Measurements from ENCODE around the gene ASB6.

ASB6 gene

DNA sequence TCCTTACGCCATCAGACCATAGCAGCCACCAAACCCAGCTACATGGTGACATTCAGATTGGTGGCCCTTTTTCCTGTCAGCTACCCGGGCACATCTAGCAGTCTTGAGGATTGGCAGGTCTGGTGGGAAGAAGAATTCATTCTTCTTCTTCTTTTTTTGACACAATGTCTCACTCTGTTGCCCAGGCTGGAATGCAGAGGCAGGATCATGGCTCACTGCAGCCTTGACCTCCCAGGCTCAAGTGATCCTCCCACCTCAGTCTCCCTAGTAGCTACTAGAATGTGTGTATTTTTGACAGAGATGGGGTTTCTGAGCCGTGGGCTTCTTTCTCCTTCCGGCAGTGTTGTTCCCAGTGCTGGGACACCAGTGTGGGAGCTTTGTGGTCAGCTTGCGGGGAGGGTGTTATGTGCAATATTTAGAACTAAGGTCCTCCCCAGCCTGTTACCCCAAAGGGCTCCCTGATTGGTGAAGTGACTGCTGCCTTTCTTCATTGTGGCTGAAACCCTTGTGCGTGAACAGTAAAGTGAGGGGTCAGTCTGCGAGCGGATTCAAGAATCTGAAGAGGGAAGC, 12.6 kb downstream of the ASB6 start:
- no peak overlapping the region for H3K4me3 ChIP-seq (ENCODE audit: low read depth, low read length)
- DNase-seq (ENCODE audit: low read depth, low spot score): no peak
- in situ Hi-C loops (cut with HindIII; ENCODE audit: low sequenced_read_pairs): no loop called here
- TF ChIP-seq, protein P1, sequence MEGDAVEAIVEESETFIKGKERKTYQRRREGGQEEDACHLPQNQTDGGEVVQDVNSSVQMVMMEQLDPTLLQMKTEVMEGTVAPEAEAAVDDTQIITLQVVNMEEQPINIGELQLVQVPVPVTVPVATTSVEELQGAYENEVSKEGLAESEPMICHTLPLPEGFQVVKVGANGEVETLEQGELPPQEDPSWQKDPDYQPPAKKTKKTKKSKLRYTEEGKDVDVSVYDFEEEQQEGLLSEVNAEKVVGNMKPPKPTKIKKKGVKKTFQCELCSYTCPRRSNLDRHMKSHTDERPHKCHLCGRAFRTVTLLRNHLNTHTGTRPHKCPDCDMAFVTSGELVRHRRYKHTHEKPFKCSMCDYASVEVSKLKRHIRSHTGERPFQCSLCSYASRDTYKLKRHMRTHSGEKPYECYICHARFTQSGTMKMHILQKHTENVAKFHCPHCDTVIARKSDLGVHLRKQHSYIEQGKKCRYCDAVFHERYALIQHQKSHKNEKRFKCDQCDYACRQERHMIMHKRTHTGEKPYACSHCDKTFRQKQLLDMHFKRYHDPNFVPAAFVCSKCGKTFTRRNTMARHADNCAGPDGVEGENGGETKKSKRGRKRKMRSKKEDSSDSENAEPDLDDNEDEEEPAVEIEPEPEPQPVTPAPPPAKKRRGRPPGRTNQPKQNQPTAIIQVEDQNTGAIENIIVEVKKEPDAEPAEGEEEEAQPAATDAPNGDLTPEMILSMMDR (IDR thresholded peaks at IDR 0.05; ENCODE audit: low read depth, low read length): no peak

DNA sequence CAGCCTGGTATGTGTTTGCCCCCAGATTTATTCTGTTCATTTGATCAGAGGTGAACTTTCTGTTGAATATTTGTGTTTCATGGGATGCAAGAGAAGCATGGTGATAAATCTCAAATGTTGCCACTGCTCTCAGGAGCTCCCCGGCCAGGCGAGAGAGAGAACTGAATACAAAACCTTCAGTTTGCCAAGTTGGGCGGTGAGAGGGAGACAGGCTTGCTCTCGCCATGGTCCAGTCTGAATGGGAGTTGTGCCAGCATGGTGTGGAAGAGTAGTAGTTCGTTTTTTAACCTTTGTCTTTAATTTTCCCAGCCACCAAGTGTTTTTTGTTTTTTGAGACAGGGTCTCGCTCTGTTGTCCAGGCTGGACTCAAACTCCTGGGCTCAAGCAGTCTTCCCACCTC, 13.2 kb downstream of the ASB6 start:
- no peak overlapping the region for H3K4me3 ChIP-seq (ENCODE audit: low read depth, low read length)
- TF ChIP-seq, protein P1 (IDR thresholded peaks at IDR 0.05; ENCODE audit: low read depth, low read length): no peak
- no peak for DNase-seq (ENCODE audit: low read depth, low spot score)
- in situ Hi-C loops (cut with HindIII; ENCODE audit: low sequenced_read_pairs): no loop called here

DNA sequence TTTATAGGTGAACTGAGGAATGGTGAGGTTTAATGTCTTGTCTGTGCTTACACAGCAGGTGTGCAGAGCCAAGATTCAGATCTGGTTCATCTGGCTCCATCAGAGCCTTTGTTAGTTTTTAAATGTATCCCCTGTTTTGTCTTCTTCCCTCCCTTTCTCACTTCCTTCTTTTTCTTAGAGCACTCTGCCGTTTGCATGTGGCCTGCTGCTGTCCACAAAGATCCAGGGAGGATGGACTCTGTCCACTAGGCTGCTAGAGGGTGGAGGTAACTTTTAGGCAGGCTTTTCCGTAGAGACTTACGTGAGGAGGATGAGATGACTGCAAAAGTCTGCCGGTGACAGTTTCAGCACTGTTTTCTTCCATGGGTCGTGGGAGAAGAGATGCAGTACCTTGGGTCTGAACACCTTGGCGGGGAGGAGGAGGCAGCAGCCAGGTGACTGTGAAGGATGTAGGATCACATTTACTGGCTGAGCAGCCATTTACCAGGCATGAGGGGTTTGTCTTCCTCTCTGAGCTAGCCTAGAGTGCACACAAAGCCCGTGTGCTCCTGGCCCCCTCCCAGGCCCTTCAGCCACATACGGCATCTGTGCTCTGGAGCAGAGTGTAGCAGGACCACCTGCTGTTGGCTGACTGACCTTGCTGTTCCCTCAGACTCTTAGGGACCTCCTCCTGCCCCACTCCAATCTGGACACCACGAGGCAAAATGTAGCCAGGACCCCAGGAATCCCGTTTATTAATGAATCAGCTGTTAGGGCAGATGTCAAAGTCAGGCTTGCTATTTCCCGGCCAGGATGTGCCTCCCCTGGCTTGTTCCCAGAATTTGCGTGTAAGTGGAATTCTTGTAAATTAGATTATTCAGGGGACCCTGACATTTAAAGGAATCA, 14.2 kb downstream of the ASB6 start:
- in situ Hi-C loops (cut with HindIII; ENCODE audit: low sequenced_read_pairs): no loop called here
- peak; percentile 64 for DNase-seq (ENCODE audit: low read depth, low spot score)
- peak overlapping the region; percentile 69 for H3K4me3 ChIP-seq (ENCODE audit: low read depth, low read length)
- TF ChIP-seq, protein P1 (IDR thresholded peaks at IDR 0.05; ENCODE audit: low read depth, low read length): no peak

DNA sequence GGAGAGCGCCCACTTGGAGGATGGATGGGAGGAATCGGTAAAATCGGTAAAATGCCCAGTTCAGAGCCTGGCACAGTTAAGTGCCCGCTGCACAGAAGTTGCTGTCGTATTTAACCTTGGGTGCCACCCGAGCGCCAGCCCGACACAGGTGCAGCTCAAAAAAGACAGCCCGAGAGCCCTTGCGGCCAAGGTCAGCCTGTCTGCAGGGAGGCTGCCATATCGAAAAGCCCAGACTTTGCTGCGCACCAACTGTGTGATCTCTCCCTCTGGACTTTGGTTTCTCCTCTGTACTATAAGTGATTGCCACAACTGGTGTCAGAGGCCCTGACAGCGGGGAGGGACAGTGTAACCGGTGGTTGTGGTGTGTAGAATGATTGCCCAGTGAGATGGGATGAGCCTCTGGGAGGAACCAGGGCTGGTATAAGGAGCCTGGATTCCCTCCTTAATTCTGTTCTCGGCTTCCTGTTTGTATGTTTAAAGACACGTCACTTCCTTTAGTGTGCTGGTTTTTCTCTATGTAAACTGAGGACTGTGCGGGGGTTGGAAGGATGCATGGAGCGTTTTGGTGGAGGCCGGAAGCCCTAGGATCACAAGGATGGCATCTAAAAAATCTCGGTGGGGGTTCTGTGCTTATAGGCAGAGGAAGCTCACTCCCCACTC, 15.2 kb downstream of the ASB6 start:
- in situ Hi-C loops (cut with HindIII; ENCODE audit: low sequenced_read_pairs): no loop called here
- peak overlapping the region; percentile 69 for H3K4me3 ChIP-seq (ENCODE audit: low read depth, low read length)
- peak; percentile 78 for DNase-seq (ENCODE audit: low read depth, low spot score)
- TF ChIP-seq, protein P1 (IDR thresholded peaks at IDR 0.05; ENCODE audit: low read depth, low read length): no peak

DNA sequence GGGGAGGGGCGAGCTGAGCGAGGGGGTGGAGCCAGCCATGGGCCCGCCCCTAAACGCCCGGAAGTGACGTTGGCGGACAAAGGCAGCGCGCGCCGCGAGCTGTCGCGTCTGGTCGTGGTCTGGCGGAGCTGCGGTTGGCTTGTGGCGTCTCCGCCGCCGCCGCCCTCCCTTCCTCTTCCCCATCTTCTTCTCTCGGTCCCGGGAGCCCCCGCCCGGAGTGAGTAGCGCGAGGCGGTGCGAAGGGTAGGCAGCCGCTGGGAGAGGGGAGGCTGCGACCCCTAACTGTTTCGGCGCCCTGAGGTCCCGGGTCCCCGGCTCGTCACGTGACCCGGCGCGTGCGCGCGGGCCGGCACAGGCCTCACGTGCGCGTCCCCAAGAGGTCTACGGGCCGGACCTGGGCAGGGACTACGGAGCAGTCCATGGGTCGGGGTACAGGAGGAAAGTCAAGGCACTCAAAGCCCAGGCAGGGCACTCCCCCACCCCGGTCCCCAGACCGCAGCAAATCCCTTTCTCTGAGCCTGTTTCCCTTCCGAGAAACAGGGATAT, 15.8 kb downstream of the ASB6 start, which contains the start of gene NTMT1:
Gene NTMT1 (plus strand): TSS at position 85 of the 546 bp plus-strand sequence. CDS start 6,541 bp downstream, outside the sequence.
- in situ Hi-C loops (cut with HindIII; ENCODE audit: low sequenced_read_pairs): no loop called here
- TF ChIP-seq, protein P1 (IDR thresholded peaks at IDR 0.05; ENCODE audit: low read depth, low read length): no peak
- H3K4me3 ChIP-seq (ENCODE audit: low read depth, low read length): peak within 1 kb of the TSS; percentile 69
- peak; percentile 82 for DNase-seq (ENCODE audit: low read depth, low spot score)

DNA sequence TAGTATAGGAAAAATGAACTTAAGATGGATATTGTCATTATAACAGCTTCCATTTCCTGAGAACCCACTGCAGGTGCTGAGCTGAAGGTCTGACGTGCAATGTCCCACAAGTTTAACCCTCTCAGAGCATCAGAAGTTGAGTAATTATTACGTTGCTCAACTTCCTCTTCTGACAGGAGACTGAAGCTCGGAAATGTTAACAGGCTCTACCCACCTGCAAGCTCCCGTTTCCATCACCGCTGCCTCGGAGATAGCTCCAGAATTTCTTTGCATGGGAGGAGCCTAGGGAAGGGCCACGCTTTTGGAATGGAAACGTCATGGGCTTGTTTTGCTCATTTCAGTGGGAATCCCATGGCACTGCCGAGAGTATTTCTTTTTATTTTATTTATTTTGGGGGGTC, 17.0 kb downstream of the ASB6 start:
- no peak for DNase-seq (ENCODE audit: low read depth, low spot score)
- in situ Hi-C loops (cut with HindIII; ENCODE audit: low sequenced_read_pairs): no loop called here
- no peak overlapping the region for H3K4me3 ChIP-seq (ENCODE audit: low read depth, low read length)
- TF ChIP-seq, protein P1 (IDR thresholded peaks at IDR 0.05; ENCODE audit: low read depth, low read length): no peak

Measured in astrocyte of the spinal cord (primary cell).